Measurements from ENCODE around the gene NEUROG1.

DNA sequence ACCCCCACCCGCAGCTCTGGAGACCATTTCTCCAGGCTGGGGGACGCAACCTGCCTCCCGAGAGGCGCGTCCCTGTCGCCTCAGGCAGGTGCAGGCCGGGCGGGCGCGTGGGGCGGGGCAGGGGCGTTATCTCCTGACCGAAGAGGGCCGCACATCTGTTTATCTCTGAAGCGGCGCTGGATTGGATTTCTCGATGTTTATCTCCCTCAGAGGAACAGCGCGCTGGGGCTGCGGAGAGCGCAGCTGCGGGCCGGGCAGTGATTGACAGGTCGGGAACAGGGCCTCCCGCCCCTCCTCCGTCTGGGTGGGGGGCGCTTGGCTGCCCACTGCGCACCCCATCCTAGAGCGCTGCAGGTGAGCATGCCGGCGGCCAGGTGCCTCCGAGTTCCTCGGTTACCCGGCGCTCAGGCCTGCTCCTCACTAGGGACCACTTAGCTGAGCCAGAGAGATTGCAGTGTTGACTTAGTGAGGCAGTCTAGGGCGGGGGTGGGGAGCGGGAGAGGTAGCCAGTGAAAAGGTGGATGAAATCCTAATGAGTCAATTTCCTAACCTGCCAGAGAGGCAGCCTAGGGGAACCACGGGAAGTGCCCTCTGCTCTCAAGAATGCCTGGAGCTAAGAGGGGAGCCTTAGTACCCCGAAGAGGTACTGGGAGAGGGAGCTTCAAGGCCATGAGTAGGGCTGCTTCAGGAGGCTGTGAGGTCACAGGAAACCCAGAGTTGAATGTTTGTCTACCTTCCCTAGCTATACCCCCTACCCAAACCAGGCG lies 44.0 kb downstream of the NEUROG1 start:
- TF ChIP-seq, protein P1, sequence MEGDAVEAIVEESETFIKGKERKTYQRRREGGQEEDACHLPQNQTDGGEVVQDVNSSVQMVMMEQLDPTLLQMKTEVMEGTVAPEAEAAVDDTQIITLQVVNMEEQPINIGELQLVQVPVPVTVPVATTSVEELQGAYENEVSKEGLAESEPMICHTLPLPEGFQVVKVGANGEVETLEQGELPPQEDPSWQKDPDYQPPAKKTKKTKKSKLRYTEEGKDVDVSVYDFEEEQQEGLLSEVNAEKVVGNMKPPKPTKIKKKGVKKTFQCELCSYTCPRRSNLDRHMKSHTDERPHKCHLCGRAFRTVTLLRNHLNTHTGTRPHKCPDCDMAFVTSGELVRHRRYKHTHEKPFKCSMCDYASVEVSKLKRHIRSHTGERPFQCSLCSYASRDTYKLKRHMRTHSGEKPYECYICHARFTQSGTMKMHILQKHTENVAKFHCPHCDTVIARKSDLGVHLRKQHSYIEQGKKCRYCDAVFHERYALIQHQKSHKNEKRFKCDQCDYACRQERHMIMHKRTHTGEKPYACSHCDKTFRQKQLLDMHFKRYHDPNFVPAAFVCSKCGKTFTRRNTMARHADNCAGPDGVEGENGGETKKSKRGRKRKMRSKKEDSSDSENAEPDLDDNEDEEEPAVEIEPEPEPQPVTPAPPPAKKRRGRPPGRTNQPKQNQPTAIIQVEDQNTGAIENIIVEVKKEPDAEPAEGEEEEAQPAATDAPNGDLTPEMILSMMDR (IDR thresholded peaks at IDR 0.05 in 4 of 5, conservative IDR thresholded peaks at IDR 0.05 in 1 of 5) = no peak
- no peak for TF ChIP-seq POLR2A (IDR thresholded peaks at IDR 0.05)

Measured in gastrocnemius medialis (tissue), 4 donors.